H1 (cell line): Measurements from ENCODE around the gene SCD. TPM values are rescaled to one million over a fixed set of nuclear protein-coding genes. Genes with fewer than 3 reads are reported as not detected.

ENCODE experiments used
- ATF2 ChIP-seq: IDR thresholded peaks from 2 replicates; pipeline ENCODE4 v1.6.1; 2012; ENCODE audit warnings: low read length, inconsistent platforms
- BCL11A ChIP-seq, 2 experiments: IDR thresholded peaks; one replicate each; pipeline ENCODE4 v1.6.1; 2011; ENCODE audit warnings: low read depth in 2 of 2, low read length in 2 of 2, mild to moderate bottlenecking in 2 of 2
- CHD7 ChIP-seq: fragments of 300-600 bp; sonication (generic); IDR thresholded peaks from 2 replicates; pipeline ENCODE4 v1.7.1; 2012; ENCODE audit warnings: low read length, moderate library complexity, mild to moderate bottlenecking, inconsistent platforms; ENCODE audit not compliant: insufficient replicate concordance
- EZH2 ChIP-seq: fragments of 200-600 bp; sonication (generic); IDR thresholded peaks from 2 replicates; pipeline ENCODE4 v1.7.1; 2012; ENCODE audit warnings: low read depth, mild to moderate bottlenecking, moderate library complexity, low read length, inconsistent platforms; ENCODE audit not compliant: severe bottlenecking
- KDM1A ChIP-seq: fragments of 200-600, 300-600 bp; sonication (generic); IDR thresholded peaks from 2 replicates; pipeline ENCODE4 v1.7.1; 2016; ENCODE audit warnings: mild to moderate bottlenecking, low read length, borderline replicate concordance
- RBBP5 ChIP-seq: IDR thresholded peaks from 2 replicates; pipeline ENCODE4 v1.7.1; 2012; ENCODE audit warnings: low read depth, mild to moderate bottlenecking, inconsistent platforms, low read length, moderate library complexity, borderline replicate concordance
- SIRT6 ChIP-seq: IDR thresholded peaks from one replicate; pipeline ENCODE4 v1.7.1; 2012; ENCODE audit warnings: low read length, inconsistent platforms
- SP1 ChIP-seq: IDR thresholded peaks from 2 replicates; pipeline ENCODE4 v1.6.1; 2011; ENCODE audit warnings: low read depth, low read length
- TAF1 ChIP-seq: IDR thresholded peaks from 2 replicates; pipeline ENCODE4 v1.6.1; 2011; ENCODE audit warnings: mild to moderate bottlenecking, low read depth, low read length
- TAF7 ChIP-seq: optimal IDR thresholded peaks from 2 replicates; pipeline ENCODE3; 2011; ENCODE audit warnings: low read depth, mild to moderate bottlenecking, inconsistent platforms, low read length, moderate library complexity, borderline replicate concordance
- polyA plus RNA-seq, 7 experiments: library from polyadenylated mRNA; depleted of rRNA in 3 of 7; stranded (reverse) in 5 of 7; unstranded in 2 of 7; fragments of >200 nt in 5 of 7; fragments of 200-250 nt in 2 of 7; gene quantifications; 1 replicate in 5 of 7; 2 replicates in 1 of 7; 4 replicates in 1 of 7; pipeline versions ENCODE4 v1.2.1 to v1.2.3, GENCODE V29; 2011 to 2013; ENCODE audit warnings: missing spikeins in 2 of 7, mixed read lengths in 2 of 7
- total RNA-seq: library from RNA; stranded (reverse); fragmentation: NEBNext Ultra II Directional; extraction: Animal tissue kit (Norgen Biotek cat#: 25700); gene quantifications from 2 replicates; pipeline ENCODE4 v1.2.1, GENCODE V29; 2021

Gene SCD
- total and polyA plus RNA-seq, 2 of the 8 experiments (the other 6 are each of a cell fraction or from before 2014, with no cell fraction given) = 397 to 621 TPM

GRCh38 chr10:100297242-100297641, 49.8 kb upstream of the SCD start (continued):
- no peak for TF ChIP-seq CHD7
- no peak for TF ChIP-seq TAF1
- TF ChIP-seq RBBP5 = no peak
- no peak for TF ChIP-seq BCL11A (IDR thresholded peaks at IDR 0.05; ENCODE audit: low read depth in 2 of 2, low read length in 2 of 2)
- no peak for TF ChIP-seq SIRT6
- TF ChIP-seq KDM1A = no peak
- no peak for TF ChIP-seq TAF7
- no peak for TF ChIP-seq ATF2
- no peak for TF ChIP-seq EZH2
- no peak for TF ChIP-seq SP1
